Activated CD8-positive, alpha-beta T cell treated with anti-CD3 and anti-CD28 coated beads, Interleukin-2, amount 10 ng/mL, durations not matched to agents 7 days and 5 days (primary cell): Measurements from ENCODE around the gene GPR35. TPM values are rescaled to one million over a fixed set of nuclear protein-coding genes. Genes with fewer than 3 reads are reported as not detected.
"Not testable (repeated sequence)": the region's sequence is repeated elsewhere in the genome, so short reads cannot be mapped to it uniquely, and the experiment has no call there.

Experiments used
- ATAC-seq: fragments of 150-1000 bp; cut with Tn5 transposase; one replicate; pipeline ENCODE4 v1.10.0; 2021; ENCODE audit warnings: moderate library complexity
- CTCF ChIA-PET: fragments of 350-600 bp; sonication (Branson Sonifier 250); formaldehyde crosslinking; loops from one replicate; lab custom pipeline; 2021; ENCODE audit warnings: antibody characterized with exemption; lab: Charles Lee
- POLR2A ChIA-PET: fragments of 350-600 bp; sonication (Branson Sonifier 250); formaldehyde crosslinking; loops from one replicate; lab custom pipeline; 2021; ENCODE audit warnings: antibody characterized with exemption; lab: Charles Lee
- DNase-seq: peaks from one replicate; pipeline ENCODE4 v3.0.0-alpha.2; 2020
- H3K27ac Mint-ChIP-seq: one replicate; pipeline ENCODE4 v1.8.0; 2021; ENCODE audit warnings: mild to moderate bottlenecking, mixed read lengths
- H3K27me3 Mint-ChIP-seq: one replicate; pipeline ENCODE4 v1.8.0; 2021; ENCODE audit warnings: low read depth, mixed read lengths
- H3K36me3 Mint-ChIP-seq: one replicate; pipeline ENCODE4 v1.8.0; 2021; ENCODE audit warnings: low read depth, mixed read lengths
- H3K4me1 Mint-ChIP-seq: one replicate; pipeline ENCODE4 v1.8.0; 2021; ENCODE audit warnings: low read depth, mixed read lengths
- H3K4me3 Mint-ChIP-seq: one replicate; pipeline ENCODE4 v1.8.0; 2021; ENCODE audit warnings: mild to moderate bottlenecking, mixed read lengths
- H3K9me3 Mint-ChIP-seq: one replicate; pipeline ENCODE4 v1.8.0; 2022; ENCODE audit warnings: mixed read lengths; ENCODE audit not compliant: insufficient read depth
- total RNA-seq, 2 experiments: library from RNA; stranded (reverse); gene quantifications; one replicate each; pipeline ENCODE4 v1.2.3, GENCODE V29; 2021

Gene GPR35
- total RNA-seq, 2 experiments from 2014 or later: 21.6 to 23.8 TPM

DNA sequence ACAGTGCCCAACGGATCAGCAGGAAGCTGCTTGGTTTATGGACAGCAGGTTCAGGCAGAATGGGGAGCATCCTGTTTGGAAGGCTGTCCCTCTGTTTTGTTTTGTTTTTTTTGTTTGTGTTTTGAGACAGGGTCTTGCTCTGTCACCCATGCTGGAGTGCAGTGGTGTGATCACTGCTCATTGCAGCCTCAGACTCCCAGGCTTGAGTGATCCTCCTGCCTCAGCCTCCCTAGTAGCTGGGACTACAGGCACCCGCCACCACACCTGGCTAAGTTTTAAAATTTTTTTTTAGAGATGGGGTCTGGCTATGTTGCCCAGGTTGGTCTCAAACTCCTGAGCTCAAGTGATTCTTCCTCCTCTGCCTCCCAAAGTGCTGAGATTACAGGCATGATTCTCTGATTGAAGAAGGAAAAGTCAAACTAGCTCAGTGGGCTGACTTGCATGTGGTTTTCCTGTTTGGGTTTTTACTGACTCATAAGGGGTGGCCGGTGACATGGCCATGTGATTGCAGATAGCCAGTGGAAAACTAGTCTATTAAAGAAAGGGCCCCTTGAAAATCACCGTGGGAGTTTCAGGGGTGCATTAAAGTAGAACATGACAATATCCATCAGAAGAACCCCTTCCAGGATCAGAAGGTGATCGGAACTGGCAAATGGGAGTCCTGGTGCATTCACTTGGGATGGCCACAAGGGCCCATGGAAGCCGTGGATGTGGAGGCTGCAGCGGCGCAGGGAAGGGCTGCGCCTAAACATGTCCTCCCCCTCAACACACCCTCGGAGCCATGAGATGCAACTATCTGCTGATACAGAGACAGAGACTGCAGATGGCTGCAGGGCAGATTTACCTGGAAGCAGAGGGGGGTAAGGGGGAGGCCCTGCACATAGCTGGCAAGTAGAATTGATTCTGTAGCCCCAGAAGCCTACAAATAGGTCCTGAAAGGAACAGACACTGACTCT lies 30.9 kb downstream of the GPR35 start:
- Mint-ChIP-seq H3K27ac (no peak overlapping the region), H3K4me1 (peaks cover 23% of the 10 kb centered on the region), H3K9me3 (no peaks in the 10 kb centered on the region), H3K27me3 (peaks cover 56% of the 10 kb centered on the region), H3K4me3 (no peak overlapping the region), H3K36me3 (no peaks in the 10 kb centered on the region)
- CTCF ChIA-PET: interaction anchor here (0.9 to 1.5 kb wide), 5 partner anchors 31 to 142 kb away, joined by 3 to 7 read pairs (median 4); partner anchors contain the start of genes CAPN10 and GPR35
- ATAC-seq (peak; percentile 67), DNase-seq (peak; percentile 61)
- POLR2A ChIA-PET: no interaction called here

DNA sequence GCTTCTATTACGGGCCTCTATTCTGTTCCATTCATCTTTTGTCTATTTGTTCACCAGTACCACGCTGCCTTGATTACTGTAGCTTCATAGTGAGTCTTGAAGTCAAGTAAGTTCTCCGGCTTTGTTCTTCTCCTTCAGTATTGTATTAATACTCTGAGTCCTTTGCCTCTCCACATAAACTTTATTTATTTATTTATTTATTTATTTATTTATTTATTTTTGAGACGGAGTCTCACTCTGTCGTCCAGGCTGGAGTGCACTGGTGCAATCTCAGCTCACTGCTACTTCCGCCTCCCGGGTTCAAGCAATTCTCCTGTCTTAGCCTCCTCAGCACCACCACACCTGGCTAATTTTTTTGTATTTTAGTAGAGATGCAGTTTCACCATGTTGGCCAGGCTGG lies 34.6 kb downstream of the GPR35 start:
- H3K27ac Mint-ChIP-seq, DNase-seq, H3K9me3 Mint-ChIP-seq, ATAC-seq, H3K4me3 Mint-ChIP-seq, H3K36me3 Mint-ChIP-seq, CTCF ChIA-PET: not testable (repeated sequence)
- Mint-ChIP-seq H3K4me1 (peaks cover 22% of the 10 kb centered on the region), H3K27me3 (peaks cover 49% of the 10 kb centered on the region)
- POLR2A ChIA-PET: interaction anchor here (0.6 kb wide), 1 partner anchor 1820 kb away, joined by 3 read pairs; no protein-coding TSS in a partner anchor

DNA sequence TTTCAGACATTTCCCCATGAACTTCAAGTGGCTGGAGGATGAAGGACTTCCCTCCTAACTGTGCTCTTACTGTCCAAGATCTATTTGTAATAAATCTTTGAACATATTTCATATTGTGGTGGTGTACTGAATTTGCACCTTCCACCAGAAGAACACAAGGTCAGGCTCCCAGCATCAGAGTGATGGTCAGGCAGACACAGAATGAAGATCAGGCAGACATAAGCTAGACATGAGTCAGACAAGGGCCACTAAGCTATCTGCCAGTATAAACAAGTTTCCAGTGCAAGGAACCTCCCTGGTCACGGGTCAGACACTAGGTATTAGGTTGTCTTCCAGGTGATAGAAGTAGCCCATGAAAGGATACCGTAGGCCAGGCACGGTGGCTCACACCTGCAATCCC lies 37.4 kb downstream of the GPR35 start:
- ChIA-PET POLR2A (no interaction called here), CTCF (no interaction called here)

DNA sequence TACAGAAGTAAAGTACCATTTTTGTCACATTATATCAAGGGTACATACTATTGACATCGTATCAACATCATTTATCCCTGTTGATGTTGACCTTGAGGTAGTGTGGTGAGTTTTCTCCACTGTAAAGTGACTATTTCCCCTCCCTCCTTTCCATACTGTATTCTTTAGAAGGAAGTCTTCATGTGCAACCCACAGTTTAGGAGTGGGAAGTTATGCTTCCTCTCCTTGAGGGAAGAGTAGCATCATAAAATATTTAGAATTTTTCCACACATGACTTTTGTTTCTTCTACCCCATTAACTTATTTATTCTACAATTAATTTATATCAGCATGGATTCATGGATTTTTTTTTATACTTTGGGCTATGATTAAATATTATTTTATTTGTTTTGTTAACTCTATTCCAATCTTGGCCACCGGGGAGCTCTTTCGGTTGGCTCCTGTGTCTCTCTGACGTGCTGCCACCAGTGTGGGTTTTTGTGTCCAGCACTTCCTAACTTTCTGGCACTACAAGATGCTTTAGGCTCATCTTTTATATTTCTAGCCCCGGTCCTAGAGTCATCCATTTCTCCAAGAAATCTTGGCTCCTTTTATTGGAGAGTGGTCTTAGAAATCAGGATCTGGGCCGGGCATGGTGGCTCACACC lies 38.4 kb downstream of the GPR35 start:
- Mint-ChIP-seq H3K36me3 (no peaks in the 10 kb centered on the region), H3K9me3 (peaks cover 8% of the 10 kb centered on the region), H3K27me3 (peaks cover 45% of the 10 kb centered on the region), H3K4me3 (no peak overlapping the region), H3K27ac (no peak overlapping the region), H3K4me1 (no peaks in the 10 kb centered on the region)
- DNase-seq (no peak), ATAC-seq (no peak)
- ChIA-PET CTCF (no interaction called here), POLR2A (no interaction called here)

More for the DNA sequence above, 37.4 kb downstream of the GPR35 start:
- H3K27ac Mint-ChIP-seq: no peak overlapping the region
- ATAC-seq (no peak), DNase-seq (peak; percentile 13)
- no peak overlapping the region for H3K4me3 Mint-ChIP-seq
- H3K4me1 Mint-ChIP-seq: no peaks in the 10 kb centered on the region
- peaks cover 8% of the 10 kb centered on the region for H3K9me3 Mint-ChIP-seq
- peaks cover 51% of the 10 kb centered on the region for H3K27me3 Mint-ChIP-seq
- no peaks in the 10 kb centered on the region for H3K36me3 Mint-ChIP-seq

DNA sequence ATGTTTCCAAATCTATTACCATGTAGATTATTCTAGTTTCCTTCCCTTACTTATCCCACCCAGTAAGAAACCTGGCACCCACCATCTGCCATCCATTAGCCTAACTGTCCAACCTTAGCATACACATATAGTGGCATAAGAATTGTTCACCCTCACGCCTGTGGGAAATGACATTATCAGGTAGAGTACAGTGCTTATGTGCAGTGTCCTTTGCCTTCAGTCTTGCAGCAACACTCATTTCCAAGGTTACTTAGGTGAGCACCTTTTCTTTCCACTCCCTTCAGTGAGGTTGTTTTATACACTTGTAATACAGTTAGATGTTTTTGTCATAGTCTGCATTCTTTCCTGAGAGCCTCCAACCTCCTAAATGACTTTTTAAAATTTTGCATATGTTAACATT lies 39.3 kb downstream of the GPR35 start:
- ChIA-PET POLR2A (no interaction called here), CTCF (no interaction called here)
- Mint-ChIP-seq H3K4me3 (no peak overlapping the region), H3K27ac (no peak overlapping the region), H3K36me3 (no peaks in the 10 kb centered on the region), H3K4me1 (no peaks in the 10 kb centered on the region), H3K9me3 (peaks cover 8% of the 10 kb centered on the region), H3K27me3 (peaks cover 39% of the 10 kb centered on the region)
- DNase-seq (no peak), ATAC-seq (no peak)

DNA sequence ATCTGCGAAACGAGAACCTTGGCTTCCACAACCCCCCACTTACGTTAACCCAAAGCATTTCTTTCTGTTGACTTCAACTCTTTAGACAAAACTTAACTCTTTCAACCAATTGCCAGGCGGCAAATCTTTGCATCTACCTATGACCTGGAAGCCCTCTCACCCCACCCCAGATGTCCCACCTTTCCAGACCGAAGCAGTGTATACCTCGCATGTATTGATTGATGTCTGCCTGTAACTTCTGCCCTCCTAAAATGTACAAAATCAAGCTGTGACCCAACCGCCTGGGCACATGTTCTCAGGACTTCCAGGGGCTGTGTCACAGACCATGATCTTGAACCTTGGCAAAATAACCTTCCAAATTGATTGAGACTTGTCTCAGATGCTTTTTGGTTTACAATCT lies 45.1 kb downstream of the GPR35 start:
- Mint-ChIP-seq H3K4me1 (no peaks in the 10 kb centered on the region), H3K27me3 (peaks cover 48% of the 10 kb centered on the region), H3K4me3 (no peak overlapping the region), H3K36me3 (no peaks in the 10 kb centered on the region), H3K27ac (no peak overlapping the region), H3K9me3 (no peaks in the 10 kb centered on the region)
- no peak for ATAC-seq
- DNase-seq: no peak
- POLR2A ChIA-PET: interaction anchor here (0.6 kb wide), 1 partner anchor 535 kb away, joined by 3 read pairs; no protein-coding TSS in a partner anchor
- CTCF ChIA-PET: no interaction called here

DNA sequence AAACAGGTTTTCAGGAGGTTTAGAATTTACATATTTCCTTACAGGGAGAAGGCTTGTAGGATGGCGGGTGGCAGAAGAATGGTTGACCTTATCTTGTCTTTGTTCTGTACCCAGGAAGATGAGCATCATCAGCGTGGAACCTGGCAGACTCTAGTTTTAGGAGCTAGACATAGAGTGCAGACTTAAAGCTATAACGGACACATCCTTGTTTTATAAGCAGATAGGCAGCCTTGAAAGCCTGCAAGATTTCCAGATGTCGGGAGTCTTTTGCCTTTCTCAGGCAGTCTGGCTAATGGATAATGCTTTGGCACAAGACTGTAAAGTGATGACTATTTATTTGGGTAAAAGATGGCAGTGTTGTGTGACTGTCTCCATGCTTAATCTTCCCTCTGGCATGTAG lies 45.7 kb downstream of the GPR35 start:
- ChIA-PET POLR2A (no interaction called here), CTCF (no interaction called here)
- Mint-ChIP-seq H3K36me3 (no peaks in the 10 kb centered on the region), H3K27me3 (peaks cover 45% of the 10 kb centered on the region), H3K27ac (no peak overlapping the region), H3K4me1 (no peaks in the 10 kb centered on the region), H3K4me3 (no peak overlapping the region), H3K9me3 (no peaks in the 10 kb centered on the region)
- no peak for ATAC-seq
- no peak for DNase-seq

DNA sequence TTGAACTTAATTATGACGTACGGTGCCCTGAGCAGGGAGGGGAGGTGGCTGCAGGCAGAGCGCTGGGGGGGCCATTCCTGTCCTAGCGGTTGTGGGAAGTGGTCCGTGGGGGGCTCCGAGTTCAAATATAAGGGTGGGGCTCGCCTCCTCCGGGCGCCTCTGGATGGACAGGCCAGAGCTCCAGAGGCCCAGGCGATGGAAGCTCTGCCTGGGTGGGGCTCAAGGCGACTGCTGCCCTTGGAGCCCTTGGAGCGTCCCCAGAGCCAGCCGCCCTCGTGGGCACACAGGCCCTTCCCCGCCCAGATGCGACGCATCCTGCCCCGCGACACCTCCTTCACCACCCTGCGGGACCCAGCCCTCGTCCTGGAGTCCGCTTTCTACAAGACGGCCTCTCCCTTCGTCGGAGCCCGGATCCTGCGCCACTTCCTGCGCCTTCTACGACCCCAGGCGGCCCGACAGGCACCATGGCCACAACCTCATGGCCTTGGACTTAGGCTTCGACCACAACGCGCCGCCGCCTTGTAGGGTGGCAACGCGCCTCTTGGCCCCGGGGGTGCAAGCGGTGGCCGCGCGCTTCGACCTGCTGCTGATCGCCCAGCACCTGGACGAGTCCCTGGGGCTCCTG lies 46.9 kb downstream of the GPR35 start:
- CTCF ChIA-PET: no interaction called here
- ATAC-seq: no peak
- no peak overlapping the region for H3K4me3 Mint-ChIP-seq
- no peaks in the 10 kb centered on the region for H3K9me3 Mint-ChIP-seq
- POLR2A ChIA-PET: no interaction called here
- H3K4me1 Mint-ChIP-seq: no peaks in the 10 kb centered on the region
- DNase-seq: no peak
- no peak overlapping the region for H3K27ac Mint-ChIP-seq
- H3K27me3 Mint-ChIP-seq: peaks cover 35% of the 10 kb centered on the region
- no peaks in the 10 kb centered on the region for H3K36me3 Mint-ChIP-seq

DNA sequence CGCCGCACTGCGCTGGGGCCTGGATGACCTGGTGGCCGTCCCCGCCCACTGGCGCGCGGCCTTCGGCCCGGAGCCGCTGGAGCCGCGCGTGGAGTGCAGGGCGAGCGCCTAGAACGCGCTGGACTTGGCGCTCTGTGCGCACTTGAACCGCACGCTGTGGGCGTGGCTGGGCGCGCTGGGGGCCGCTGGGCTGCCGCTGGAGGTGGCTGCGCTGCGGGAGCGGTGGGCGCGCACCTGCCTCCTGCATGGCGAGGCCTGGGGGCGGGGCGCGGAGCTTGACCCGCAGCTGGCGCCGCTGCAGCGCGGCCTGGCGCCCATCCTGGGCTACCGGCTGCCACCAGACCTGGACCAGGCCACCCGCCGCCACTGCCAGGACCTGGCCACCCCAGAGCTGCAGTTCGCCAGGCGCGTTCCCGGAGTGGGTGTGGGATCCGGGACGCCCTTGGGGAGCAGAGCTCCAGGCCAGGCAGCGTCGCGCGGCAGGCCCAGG lies 47.5 kb downstream of the GPR35 start:
- no peak overlapping the region for H3K27ac Mint-ChIP-seq
- no peak overlapping the region for H3K4me3 Mint-ChIP-seq
- H3K4me1 Mint-ChIP-seq: no peaks in the 10 kb centered on the region
- H3K27me3 Mint-ChIP-seq: peaks cover 31% of the 10 kb centered on the region
- POLR2A ChIA-PET: no interaction called here
- DNase-seq (no peak), ATAC-seq (no peak)
- H3K9me3 Mint-ChIP-seq: no peaks in the 10 kb centered on the region
- CTCF ChIA-PET: no interaction called here
- no peaks in the 10 kb centered on the region for H3K36me3 Mint-ChIP-seq

DNA sequence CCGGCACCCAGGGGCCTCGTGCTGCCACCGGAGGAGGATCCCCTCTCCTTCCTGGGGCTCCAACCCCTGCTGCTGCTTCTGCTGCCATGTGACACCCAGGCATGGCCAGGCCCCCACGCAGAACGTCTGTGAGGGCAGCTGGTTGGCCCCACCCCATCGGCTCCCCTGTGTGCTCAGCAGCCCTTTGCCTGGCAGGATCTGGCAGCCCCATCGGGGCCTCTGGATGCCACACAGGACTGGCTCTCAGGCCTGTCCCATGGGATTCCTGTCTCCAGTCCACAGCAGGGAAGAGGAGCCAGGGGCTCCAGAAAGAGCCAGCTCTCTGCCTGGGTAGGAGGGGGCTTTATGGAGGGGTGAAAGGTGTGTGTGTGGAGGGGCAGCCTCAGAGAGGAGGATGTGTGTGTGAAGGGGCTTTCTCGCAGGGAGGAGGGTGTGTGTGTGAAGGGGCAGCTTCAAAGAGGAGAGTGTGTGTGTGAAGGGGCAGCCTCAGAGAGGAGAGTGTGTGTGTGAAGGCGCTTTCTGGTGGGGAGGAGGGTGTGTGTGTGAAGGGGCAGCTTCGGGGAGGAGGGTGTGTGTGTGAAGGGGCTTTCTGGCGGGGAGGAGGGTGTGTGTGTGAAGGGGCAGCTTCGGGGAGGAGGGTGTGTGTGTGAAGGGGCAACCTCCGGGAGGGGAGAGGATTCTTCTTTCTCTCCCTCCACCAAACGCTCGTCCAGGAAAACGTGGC lies 49.3 kb downstream of the GPR35 start:
- CTCF ChIA-PET, H3K4me3 Mint-ChIP-seq, DNase-seq, ATAC-seq, POLR2A ChIA-PET, H3K4me1 Mint-ChIP-seq, H3K9me3 Mint-ChIP-seq, H3K27ac Mint-ChIP-seq, H3K36me3 Mint-ChIP-seq: not testable (repeated sequence)
- H3K27me3 Mint-ChIP-seq: peaks cover 28% of the 10 kb centered on the region

DNA sequence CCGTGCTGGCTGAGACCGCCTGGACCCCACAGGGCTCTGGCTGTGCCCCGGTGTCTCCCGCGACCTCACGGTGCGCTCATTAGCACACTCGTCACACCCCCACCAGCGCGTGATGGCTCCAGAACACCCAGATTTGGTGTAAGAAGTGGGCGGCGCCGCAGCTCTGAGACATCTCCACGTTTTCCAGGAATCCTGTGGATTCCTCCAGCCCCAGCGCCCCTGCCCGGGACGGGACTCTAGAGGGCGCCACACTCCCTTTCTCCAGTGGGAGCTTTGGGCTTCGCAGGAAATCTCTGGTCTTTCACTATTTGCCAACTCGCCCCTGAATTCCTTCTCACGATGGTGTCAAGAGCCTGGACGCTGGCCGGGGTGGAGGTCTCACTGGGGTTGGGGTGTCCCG lies 50.1 kb downstream of the GPR35 start:
- H3K9me3 Mint-ChIP-seq, CTCF ChIA-PET, H3K36me3 Mint-ChIP-seq, DNase-seq, H3K4me1 Mint-ChIP-seq, ATAC-seq, H3K4me3 Mint-ChIP-seq, H3K27ac Mint-ChIP-seq, POLR2A ChIA-PET: not testable (repeated sequence)
- peaks cover 22% of the 10 kb centered on the region for H3K27me3 Mint-ChIP-seq
